Adrenal gland (tissue), 12 donors: ENCODE data around the gene MAP2K7. TPM values are rescaled to one million over a fixed set of nuclear protein-coding genes. Genes with fewer than 3 reads are reported as not detected.

ENCODE experiments used
- DNase-seq, 7 donors: peaks; one replicate each; pipeline ENCODE4 v3.0.0-alpha.2; 2019 to 2020
- H3K27ac ChIP-seq, 5 donors: fragments of 200-600 bp; sonication (generic) in 4 of 5; 1 replicate in 3 of 5; 2 replicates in 2 of 5; pipeline versions ENCODE4 v1.5.1 to v1.8.0; 2016 to 2020; ENCODE audit warnings: mild to moderate bottlenecking in 1 of 5
- H3K27me3 ChIP-seq: fragments of 200-600 bp; 2 replicates; pipeline ENCODE4 v1.8.0; 2021
- H3K36me3 ChIP-seq, 2 donors: fragments of 200-600 bp; replicated peaks in 1 of 2; 1 replicate in 1 of 2; 2 replicates in 1 of 2; pipeline versions ENCODE4 v1.5.1 to v1.8.0; 2018 to 2022
- H3K4me1 ChIP-seq, 2 donors: fragments of 200-600 bp; replicated peaks in 1 of 2; 1 replicate in 1 of 2; 2 replicates in 1 of 2; pipeline versions ENCODE4 v1.5.1 to v1.8.0; 2018 to 2021
- H3K4me3 ChIP-seq, 4 donors: fragments of 200-600 bp; sonication (generic) in 3 of 4; one replicate each; pipeline ENCODE4 v1.5.1; 2016 to 2018
- H3K9me3 ChIP-seq, 3 donors: fragments of 200-600 bp; sonication (generic) in 1 of 3; replicated peaks in 1 of 3; 1 replicate in 2 of 3; 2 replicates in 1 of 3; pipeline versions ENCODE4 v1.5.1 to v1.8.0; 2016 to 2021
- POLR2A ChIP-seq, 2 donors: fragments of 450-650 bp; IDR thresholded peaks; one replicate each; pipeline ENCODE4 v1.6.1; 2017; ENCODE audit warnings: antibody characterized with exemption in 2 of 2, mild to moderate bottlenecking in 2 of 2, moderate library complexity in 1 of 2
- WGBS, 4 donors: extraction: QIAGEN DNeasy Blood & Tissue Kit in 2 of 4; methylation state at CpG; one replicate each; pipeline versions ENCODE4 v1.1.5 to v1.1.7; 2013 to 2017; 5-methylcytosine and 5-hydroxymethylcytosine counted together
- intact Hi-C, 2 donors: fragments of 100-400 bp; cut with DNase I; formaldehyde crosslinking; loops; one replicate each; pipeline versions ENCODE4 v1.14.1 to v1.15.0; 2022 to 2023
- polyA plus RNA-seq, 3 donors: library from polyadenylated mRNA; stranded (reverse); fragments of 200-250 nt in 2 of 3; fragments of 350-450 nt in 1 of 3; fragmentation: Illumina TruSeq in 1 of 3; extraction: RNeasy Lipid Tissue Mini Kit (QIAGEN cat#74804) in 1 of 3; gene quantifications; one replicate each; pipeline ENCODE4 v1.2.3, GENCODE V29; 2013 to 2014
- total RNA-seq, 9 donors: library from RNA; depleted of rRNA in 4 of 9; stranded (reverse); fragments of >200 nt in 4 of 9; fragments of 120-200 nt in 1 of 9; fragmentation: NEBNext Ultra II Directional in 1 of 9; extraction: Animal tissue kit (Norgen Biotek cat#: 25700) in 1 of 9; gene quantifications; one replicate each; pipeline versions ENCODE4 v1.1.0 to v1.2.4, GENCODE V29; 2013 to 2023
- TF ChIP-seq, protein P1 (sequence below), 6 experiments: fragments of 450-650 bp in 4 of 6; fragments of 200-600 bp in 2 of 6; sonication (generic) in 1 of 6; IDR thresholded peaks; 1 replicate in 5 of 6; 2 replicates in 1 of 6; pipeline versions ENCODE4 v1.5.1 to v1.8.0; 2016 to 2021; ENCODE audit warnings: antibody characterized with exemption in 6 of 6, mild to moderate bottlenecking in 2 of 6, moderate library complexity in 1 of 6
- donor health status: healthy with polysubstance abuse.
- donor health status: Bipolar disorder and iron deficiency.
- donor health status: DM: yes; HTN: yes; CAD: no.
- donor health status: DM: no; HTN: no; CAD: no.
- donor health status: DM: no; HTN: no; CAD: no.
- donor health status: DM: yes; HTN: yes; CAD: no.

Gene MAP2K7
- total and polyA plus RNA-seq, 12 donors: 6.8 to 110 (median 20.5) TPM

- Histone ChIP-seq H3K27ac (no peak overlapping the region), H3K27me3 (no peaks in the 10 kb centered on the region), H3K36me3 (no peaks in the 10 kb centered on the region), H3K4me1 (peaks cover 9 to 11% of the 10 kb centered on the region in 2 donors), H3K4me3 (no peak overlapping the region), H3K9me3 (no peaks in the 10 kb centered on the region)
- intact Hi-C loops: loop anchor here in 1 of 2 donors (5.0 kb wide), 1 partner anchor 42 kb away; the partner anchor contains the start of gene MAP2K7
- no peak for TF ChIP-seq POLR2A (IDR thresholded peaks at IDR 0.05)
- TF ChIP-seq, protein P1, sequence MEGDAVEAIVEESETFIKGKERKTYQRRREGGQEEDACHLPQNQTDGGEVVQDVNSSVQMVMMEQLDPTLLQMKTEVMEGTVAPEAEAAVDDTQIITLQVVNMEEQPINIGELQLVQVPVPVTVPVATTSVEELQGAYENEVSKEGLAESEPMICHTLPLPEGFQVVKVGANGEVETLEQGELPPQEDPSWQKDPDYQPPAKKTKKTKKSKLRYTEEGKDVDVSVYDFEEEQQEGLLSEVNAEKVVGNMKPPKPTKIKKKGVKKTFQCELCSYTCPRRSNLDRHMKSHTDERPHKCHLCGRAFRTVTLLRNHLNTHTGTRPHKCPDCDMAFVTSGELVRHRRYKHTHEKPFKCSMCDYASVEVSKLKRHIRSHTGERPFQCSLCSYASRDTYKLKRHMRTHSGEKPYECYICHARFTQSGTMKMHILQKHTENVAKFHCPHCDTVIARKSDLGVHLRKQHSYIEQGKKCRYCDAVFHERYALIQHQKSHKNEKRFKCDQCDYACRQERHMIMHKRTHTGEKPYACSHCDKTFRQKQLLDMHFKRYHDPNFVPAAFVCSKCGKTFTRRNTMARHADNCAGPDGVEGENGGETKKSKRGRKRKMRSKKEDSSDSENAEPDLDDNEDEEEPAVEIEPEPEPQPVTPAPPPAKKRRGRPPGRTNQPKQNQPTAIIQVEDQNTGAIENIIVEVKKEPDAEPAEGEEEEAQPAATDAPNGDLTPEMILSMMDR (IDR thresholded peaks at IDR 0.05): no peak
- DNase-seq: no peak
- WGBS, 4 donors: 91 to 95% (median 92%) methylated on average over 13 to 22 of the region's 22 CpGs
These were observed 43.6 kb upstream of the MAP2K7 start for GRCh38 chr19:7859831-7860713.

GRCh38 chr19:7860714-7861618 lies 42.7 kb upstream of the MAP2K7 start:
- intact Hi-C loops: loop anchor here in 1 of 2 donors (5.0 kb wide), 1 partner anchor 41 kb away; the partner anchor contains the start of gene MAP2K7
- H3K27me3 ChIP-seq: no peaks in the 10 kb centered on the region
- peak in 1 of 7 donors; percentile 18 for DNase-seq
- WGBS, 4 donors: 86 to 91% (median 89%) methylated on average over 9 to 14 of the region's 14 CpGs
- H3K4me1 ChIP-seq: peaks cover 9 to 11% of the 10 kb centered on the region in 2 donors
- no peaks in the 10 kb centered on the region for H3K36me3 ChIP-seq
- no peak overlapping the region for H3K4me3 ChIP-seq
- no peak overlapping the region for H3K27ac ChIP-seq
- no peaks in the 10 kb centered on the region for H3K9me3 ChIP-seq
- no peak for TF ChIP-seq POLR2A (IDR thresholded peaks at IDR 0.05)
- TF ChIP-seq, protein P1 (IDR thresholded peaks at IDR 0.05): no peak

DNA sequence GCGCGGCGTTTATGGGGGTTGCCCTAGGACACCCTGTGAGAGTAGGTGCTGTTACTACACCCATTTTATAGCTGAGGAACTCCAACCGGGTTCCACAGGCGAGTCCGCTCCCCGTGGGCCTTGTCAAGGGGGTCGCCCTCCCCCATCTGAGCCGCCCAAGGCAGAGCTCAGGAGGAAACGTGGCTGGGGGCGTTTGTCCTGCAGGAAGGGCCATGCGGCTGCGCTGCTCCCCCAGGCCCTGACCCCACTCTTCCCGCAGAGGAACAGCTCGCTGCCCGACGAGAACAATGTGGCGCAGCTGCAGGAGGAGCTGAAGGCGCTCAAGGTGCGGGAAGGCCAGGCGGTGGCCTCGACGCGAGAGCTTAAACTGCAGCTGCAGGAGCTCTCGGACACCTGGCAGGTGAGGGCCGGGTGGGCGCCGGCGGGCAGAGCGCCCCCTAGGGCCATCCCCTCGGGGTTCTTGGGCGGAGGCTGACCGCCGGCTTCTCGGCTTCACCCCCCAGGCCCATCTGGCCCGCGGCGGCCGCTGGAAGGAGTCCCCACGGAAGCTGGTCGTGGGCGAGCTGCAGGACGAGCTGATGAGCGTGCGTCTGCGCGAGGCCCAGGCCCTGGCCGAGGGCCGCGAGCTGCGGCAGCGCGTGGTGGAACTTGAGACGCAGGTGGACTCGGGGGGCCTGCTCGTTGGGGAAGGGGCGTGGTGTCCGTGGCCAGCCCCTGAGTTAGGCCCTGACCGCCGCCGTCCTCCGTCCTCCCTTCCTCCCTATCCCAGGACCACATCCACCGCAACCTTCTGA lies 41.9 kb upstream of the MAP2K7 start:
- peak in 2 of 7 donors; percentile 29 to 52 for DNase-seq
- no peaks in the 10 kb centered on the region for H3K36me3 ChIP-seq
- WGBS, 4 donors: 40 to 68% (median 46%) methylated on average over 15 to 63 of the region's 63 CpGs
- peak overlapping the region in 1 of 4 donors; percentile 39 for H3K4me3 ChIP-seq
- TF ChIP-seq, protein P1 (IDR thresholded peaks at IDR 0.05): no peak
- TF ChIP-seq POLR2A (IDR thresholded peaks at IDR 0.05): no peak
- intact Hi-C loops: loop anchor here in 1 of 2 donors (5.0 kb wide), 1 partner anchor 40 kb away; the partner anchor contains the start of gene MAP2K7
- no peaks in the 10 kb centered on the region for H3K27me3 ChIP-seq
- H3K9me3 ChIP-seq: no peaks in the 10 kb centered on the region
- H3K4me1 ChIP-seq: peaks cover 9 to 11% of the 10 kb centered on the region in 2 donors
- no peak overlapping the region for H3K27ac ChIP-seq
